SW 1271 (cell line): ENCODE data around the gene UBXN11.

ENCODE experiments used
- DNase-seq, 2 experiments: peaks; one replicate each; lab custom pipeline; 2025; lab: John Stamatoyannopoulos, UW

The UBXN11 gene

DNA sequence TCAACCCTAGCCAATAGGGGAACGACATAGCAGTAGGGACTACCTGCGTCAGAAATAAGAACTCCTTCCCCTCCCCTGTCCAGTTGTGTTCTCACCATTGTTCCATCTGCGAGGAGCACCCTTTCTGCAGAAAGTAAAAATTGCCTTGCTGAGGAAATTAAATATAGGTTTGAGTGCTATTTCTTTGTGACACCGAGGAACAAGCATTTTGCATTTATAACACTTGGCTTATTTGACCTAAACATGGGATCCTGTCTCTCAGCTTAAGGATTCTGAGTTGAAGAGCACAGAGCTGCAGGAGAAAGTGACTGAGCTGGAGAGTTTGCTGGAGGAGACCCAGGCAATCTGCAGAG lies 37.3 kb downstream of the UBXN11 start:
- DNase-seq, result no peak

DNA sequence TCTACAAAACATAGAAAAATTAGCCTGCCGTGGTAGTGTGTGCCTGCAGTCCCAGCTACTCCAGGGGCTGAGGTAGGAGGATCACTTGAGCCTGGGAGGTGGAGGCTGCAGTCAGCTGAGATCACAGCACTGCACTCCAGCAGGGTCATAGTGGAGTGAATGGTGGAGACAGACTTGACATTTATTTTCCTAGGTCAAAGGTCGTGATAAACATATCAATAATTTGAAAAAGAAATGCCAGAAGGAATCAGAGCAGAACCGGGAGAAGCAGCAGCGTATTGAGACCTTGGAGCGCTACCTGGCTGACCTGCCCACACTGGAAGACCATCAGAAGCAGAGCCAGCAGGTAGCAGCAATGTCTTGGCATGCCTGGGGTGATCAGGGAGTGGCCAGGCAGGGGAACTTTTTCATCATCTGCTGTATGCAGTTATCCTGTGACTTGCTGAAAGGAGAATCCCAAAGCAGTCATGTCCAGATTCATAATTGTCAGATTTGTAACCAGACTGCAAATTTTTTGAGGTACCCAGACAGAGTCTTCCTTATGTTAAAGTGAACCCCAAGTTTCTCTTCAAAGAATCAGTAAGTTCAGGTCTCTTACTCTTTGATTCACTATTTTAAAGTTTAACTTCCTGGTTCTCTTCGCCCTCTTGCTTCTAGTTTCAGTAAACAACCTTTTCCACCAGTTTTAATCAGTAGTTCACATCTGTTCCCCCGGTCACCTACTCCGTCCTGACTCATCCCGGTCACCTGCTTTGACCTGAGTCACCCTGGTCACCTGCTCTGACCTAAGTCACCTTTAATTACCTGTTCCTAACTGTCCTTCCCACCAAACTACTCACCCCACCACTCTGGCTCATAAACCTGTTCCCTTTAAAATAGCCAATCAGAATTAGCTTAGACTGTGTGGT lies 37.9 kb downstream of the UBXN11 start:
- DNase-seq, result no peak

DNA sequence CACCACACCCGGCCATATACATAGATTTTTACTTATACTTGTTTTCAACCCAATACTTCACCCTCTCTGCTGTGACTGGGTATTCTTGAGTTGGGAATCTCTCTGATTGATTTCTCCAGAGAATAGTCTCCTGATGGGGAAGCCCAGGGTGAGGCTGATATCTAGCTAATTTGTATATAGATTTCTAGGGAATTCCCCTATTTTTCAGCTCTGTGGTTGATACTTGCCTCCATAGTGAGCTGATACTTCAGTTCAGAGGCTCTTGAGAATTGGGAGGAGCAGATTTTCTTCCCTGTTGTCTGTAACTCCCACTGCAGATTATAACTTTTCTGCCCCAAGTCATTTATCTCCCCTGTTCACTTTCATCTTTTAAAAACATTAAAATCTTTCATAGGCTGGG lies 41.0 kb downstream of the UBXN11 start:
- DNase-seq, result no peak

DNA sequence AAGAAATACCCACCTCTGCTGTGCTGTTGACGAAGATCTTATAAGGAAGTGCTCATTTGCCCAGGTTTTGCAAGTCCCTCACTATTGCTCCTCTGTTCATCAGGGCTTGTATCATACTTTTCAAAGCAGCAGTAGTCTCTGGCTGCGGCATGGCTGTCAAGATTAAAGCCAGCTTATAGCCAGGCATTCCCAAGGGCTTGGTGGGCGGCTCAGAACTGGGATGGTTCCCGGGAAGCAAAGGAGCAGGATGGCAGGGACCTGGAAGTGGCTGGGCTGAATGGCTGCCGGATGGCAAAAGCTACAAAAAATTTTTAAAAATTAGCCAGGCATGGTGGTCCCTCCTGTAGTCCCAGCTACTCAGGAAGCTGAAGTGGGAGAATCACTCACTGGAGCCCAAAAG lies 43.2 kb downstream of the UBXN11 start:
- no peak for DNase-seq

DNA sequence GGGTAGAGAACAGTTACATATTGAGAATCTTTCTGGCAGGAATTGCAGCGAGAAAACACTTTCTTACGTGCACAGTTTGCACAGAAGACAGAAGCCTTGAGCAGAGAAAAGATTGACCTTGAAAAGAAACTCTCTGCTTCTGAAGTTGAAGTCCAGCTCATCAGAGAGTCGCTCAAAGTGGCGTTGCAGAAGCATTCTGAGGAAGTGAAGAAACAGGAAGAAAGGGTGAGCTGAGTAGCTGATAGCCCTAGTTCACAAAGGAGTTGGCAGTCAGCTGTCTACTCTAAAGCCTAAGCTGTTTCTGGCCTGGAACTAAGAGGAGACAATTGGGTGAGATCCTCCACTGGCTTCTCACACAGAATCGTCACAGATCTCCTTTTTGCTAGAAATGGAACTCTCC lies 46.9 kb downstream of the UBXN11 start:
- no peak for DNase-seq

DNA sequence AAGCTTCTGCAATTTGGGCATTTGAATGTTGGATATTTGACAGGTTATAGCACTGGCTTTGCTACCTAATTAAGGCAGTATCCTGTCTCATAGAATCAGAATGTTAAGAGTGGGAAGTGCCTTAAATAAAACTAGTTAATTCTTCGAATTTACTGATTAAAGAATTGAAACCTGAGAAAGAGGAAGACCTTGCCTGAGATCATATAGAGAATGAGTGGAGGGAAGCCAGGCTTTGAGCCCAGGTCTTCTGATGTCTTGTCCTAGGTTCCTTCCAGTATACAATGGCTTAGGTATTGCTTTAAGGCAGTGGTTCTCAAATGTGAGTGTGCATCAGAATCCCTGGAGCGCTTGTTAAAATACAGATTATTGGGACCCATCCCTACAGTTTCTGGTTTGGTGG lies 47.4 kb downstream of the UBXN11 start:
- DNase-seq, result no peak

DNA sequence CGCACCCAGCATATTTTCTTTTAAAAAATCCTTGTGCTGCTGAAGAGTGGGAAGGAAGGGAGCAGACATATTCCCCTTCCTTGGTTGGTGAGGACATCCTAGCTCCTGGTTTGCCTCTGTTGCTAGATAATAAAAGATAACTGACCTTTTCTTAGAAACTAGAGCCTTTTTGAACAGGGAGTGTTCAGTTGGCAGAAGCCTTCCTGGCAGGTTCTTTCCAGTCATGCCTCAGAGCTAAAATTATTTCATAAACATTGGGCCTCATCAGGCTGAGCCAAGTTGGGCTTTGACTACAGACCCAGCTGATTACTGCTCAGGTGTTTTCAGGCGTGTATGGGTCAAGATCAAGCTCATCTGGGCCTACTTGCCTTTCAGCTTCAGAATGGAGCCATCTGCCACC lies 49.2 kb downstream of the UBXN11 start:
- DNase-seq, result no peak

DNA sequence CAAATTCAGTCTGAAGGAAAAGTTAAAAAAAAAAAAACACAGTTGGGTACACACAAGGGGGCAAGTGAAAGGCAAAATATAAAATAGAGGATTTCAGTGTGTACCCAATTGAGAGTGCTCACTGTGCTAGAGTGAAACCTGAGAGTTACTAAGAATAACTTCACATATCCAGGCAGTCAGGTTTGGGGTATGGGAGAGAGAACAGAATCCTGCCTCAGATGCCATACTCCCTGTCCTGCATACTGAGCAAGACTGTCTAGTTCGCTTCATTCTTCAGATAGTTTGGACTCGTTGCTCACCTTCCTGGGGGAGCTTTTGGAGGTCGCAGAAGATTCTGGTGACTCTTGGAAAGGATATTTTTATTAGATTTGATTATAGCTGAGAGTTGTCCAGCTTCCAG lies 52.0 kb downstream of the UBXN11 start:
- DNase-seq, result no peak

DNA sequence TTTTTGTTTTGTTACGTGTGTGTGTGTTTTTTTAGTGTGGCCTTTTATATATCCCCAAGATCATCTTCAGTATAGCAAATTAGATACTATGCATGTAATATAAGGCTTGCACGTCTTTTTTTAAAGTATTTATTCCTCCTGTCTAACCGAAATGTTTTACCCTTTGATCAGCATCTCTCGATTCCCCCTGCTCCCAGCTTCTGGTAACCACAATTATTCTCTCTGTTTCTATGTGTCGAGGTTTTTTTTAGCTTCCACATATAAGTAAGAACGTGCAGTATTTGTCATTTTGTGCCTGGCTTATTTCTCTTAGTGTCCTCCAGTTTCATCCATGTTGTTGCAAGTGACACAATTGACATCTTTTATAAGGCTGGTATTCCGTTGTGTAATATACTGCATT lies 53.7 kb downstream of the UBXN11 start:
- DNase-seq, result no peak

DNA sequence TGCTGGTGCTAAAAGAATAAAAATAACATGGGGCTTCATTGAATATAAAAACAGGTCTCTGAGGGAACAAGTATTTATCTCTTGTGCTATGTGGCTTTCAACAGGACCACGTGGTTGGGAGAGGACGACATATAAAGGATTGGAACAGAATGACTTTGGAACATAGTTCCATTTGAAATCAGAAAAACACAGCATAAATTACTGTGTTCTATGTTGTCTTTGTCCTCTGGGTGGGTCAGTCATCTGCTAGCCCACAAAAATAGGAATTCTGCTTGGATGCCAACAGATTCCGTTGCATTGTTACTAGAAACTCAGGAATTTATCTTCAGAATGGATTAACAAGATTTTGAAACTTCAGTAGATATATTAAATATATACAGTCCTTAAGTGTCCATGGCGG lies 66.5 kb downstream of the UBXN11 start:
- DNase-seq, result no peak

DNA sequence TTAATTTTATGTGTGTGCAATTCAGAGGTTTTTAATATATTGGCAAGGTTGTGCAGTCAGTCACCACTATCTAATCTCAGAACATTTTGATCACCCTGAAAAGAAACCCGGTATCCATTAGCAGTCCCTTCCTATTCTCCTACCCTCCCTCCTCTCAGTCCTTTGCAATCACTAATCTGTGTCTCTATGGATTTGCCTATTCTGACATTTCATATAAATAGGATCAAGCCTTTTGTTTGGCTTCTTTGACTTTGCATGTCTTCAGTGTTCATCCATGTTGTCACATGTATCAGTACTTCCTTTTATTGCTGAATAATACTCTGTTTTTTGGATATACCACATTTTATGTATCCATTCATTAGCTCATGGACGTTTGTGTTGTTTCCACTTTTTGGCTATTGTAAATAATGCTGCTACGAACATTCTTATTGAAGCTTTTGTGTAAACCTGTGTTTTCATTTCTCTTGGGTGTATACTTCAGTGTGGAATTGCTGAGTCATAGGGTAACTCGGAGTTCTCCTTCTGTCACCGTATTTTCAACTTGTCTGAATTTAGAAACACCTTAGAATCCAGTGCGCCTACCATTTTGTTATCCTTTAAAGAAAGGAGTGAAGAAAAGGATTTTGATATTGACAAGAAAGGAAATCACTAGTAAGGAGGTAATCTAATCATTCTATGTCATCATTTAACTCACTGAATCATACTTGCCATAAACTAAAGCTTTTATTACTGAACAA lies 69.0 kb downstream of the UBXN11 start:
- DNase-seq, result no peak

DNA sequence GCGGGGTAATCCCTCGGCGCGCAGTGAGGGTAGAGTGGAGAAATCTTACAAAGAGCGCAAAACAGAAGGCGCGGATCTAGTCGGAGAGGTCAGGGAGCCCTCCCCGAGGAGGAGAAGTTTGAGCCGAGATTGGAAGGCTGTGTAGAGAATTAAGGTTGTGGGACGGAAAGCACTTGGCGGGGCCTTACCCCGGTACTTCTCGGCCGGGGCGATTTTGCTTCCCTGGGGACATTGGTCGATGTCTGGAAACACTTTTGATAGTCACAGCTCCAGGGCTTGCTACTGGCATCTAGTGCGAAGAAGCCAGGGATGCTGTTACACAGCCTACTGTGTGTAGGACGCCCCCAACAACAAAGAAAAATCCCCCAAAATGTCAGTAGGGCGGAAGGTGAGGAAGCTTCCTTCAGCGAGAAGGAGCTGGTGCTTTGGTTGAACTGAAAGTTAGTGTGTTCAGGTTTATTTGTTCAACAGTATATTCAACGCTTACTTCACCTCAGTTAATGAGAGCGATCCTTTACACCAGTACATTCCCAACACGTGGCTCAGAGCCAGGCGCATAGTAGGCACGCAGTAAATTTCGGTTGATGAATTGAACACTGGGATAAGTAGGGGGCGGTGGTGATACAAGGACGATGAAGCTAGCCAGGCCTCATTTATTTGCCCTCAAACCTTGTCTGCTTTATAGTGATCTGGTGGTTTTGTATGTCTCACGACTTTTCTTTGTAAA lies 71.6 kb downstream of the UBXN11 start:
- no peak for DNase-seq

DNA sequence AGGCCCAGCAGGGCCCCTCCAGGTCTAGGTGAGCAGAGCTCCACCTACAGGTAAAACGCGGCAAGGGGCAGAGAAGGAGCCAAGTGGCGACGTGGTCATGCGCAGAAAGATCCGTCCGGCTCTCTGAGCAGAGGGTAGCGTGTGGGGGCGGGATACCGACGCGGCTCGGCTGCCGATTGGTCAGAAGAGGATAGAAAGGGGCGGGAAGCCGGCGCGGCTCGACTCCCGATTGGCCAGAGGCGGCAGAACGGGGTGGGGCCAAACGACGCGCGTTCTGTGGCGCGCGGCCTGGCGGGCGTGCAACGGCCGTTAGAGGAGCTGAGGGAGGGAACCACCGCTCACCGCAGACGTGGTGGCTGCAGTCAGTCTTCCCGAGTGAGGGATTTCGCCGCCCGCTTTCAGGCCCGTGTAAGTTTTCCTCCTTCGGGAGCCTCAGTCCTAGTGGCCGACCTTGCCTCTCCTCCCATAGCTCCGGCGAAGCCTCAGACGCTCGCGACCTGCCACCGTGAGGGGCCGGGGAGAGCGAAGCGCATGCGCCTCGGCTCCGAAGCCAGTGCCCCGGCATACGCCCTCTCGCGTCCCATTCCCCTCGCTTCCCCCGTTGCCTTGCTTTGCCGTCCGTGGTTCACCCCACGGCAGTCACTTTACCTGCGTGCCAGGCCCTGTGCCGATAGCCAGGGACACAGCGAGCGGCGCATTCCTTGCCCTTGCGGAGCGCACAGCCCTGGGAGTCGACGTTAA lies 72.4 kb downstream of the UBXN11 start, which contains the start of gene CEP85:
TSS of gene CEP85 (plus strand) at position 298 of the 741 bp plus-strand sequence. CDS start 5,584 bp downstream, outside the sequence.
- DNase-seq, result peak; percentile 80 to 91
